GM21381 (cell line): ENCODE measurements around the gene PIGL.

Experiments
- ATAC-seq: cut with Tn5 transposase; IDR thresholded peaks from one replicate; pipeline ENCODE4 v1.9.1; 2021; ENCODE audit warnings: mild to moderate bottlenecking, moderate library complexity; ENCODE audit not compliant: unreplicated experiment

Gene PIGL

GRCh38 chr17:16352303-16352666 lies 135.3 kb downstream of the PIGL start:
- ATAC-seq: no peak

- ATAC-seq: peak; percentile 49
Measured at GRCh38 chr17:16352667-16353316, 135.8 kb downstream of the PIGL start.

GRCh38 chr17:16353317-16354174 lies 136.5 kb downstream of the PIGL start, which contains the start of gene CENPV:
CENPV (minus strand) TSS chr17:16353469; CDS start chr17:16353436, 33 bp downstream.
- peak; percentile 70 for ATAC-seq

- ATAC-seq: no peak
Measured at GRCh38 chr17:16354585-16354984, 137.6 kb downstream of the PIGL start.

GRCh38 chr17:16358394-16358793 lies 141.4 kb downstream of the PIGL start:
- ATAC-seq: no peak

- ATAC-seq: no peak
Measured at GRCh38 chr17:16361874-16362273, 144.9 kb downstream of the PIGL start.

GRCh38 chr17:16363749-16364536 lies 146.9 kb downstream of the PIGL start:
- no peak for ATAC-seq

- ATAC-seq: no peak
Measured at GRCh38 chr17:16364625-16365024, 147.6 kb downstream of the PIGL start.

- no peak for ATAC-seq
Measured at GRCh38 chr17:16371742-16372141, 154.7 kb downstream of the PIGL start.

GRCh38 chr17:16374146-16374938 lies 157.3 kb downstream of the PIGL start:
- no peak for ATAC-seq
